Right lobe of liver (tissue), 6 donors: ENCODE measurements around the gene RUVBL2. TPM values are rescaled to one million over a fixed set of nuclear protein-coding genes. Genes with fewer than 3 reads are reported as not detected.
A peak's percentile ranks its signal among the peaks of the same experiment; 100 is the strongest.

Experiments used
- ATAC-seq, 4 donors: fragments of 200-7000 bp; cut with Tn5 transposase; one replicate each; pipeline ENCODE4 v1.9.1; 2020; ENCODE audit warnings: mild to moderate bottlenecking in 4 of 4, moderate library complexity in 4 of 4
- DNase-seq, 3 donors: peaks; one replicate each; pipeline ENCODE4 v3.0.0-alpha.2; 2020
- H3K27ac ChIP-seq, 3 donors: fragments of 200-600 bp; one replicate each; pipeline ENCODE4 v1.8.0; 2022
- H3K27me3 ChIP-seq, 2 donors: fragments of 200-600 bp; one replicate each; pipeline ENCODE4 v1.8.0; 2022
- H3K36me3 ChIP-seq, 4 donors: fragments of 200-600 bp; sonication (generic) in 1 of 4; one replicate each; pipeline versions ENCODE4 v1.5.1 to v1.8.0; 2017 to 2022; ENCODE audit warnings: control low read depth in 1 of 4
- H3K4me1 ChIP-seq, 4 donors: fragments of 200-600 bp; sonication (generic) in 1 of 4; one replicate each; pipeline versions ENCODE4 v1.5.1 to v1.8.0; 2017 to 2022; ENCODE audit warnings: control low read depth in 1 of 4
- H3K4me3 ChIP-seq, 3 donors: fragments of 200-600 bp; one replicate each; pipeline ENCODE4 v1.8.0; 2022
- H3K9me3 ChIP-seq, 4 donors: fragments of 200-600 bp; sonication (generic) in 1 of 4; one replicate each; pipeline versions ENCODE4 v1.5.1 to v1.8.0; 2017 to 2022; ENCODE audit warnings: control low read depth in 1 of 4
- CTCF ChIP-seq, 4 donors: fragments of 200-600 bp in 3 of 4; fragments of 450-650 bp in 1 of 4; IDR thresholded peaks; one replicate each; pipeline versions ENCODE4 v1.5.1 to v1.8.0; 2016 to 2022; ENCODE audit warnings: antibody characterized with exemption in 4 of 4, mild to moderate bottlenecking in 2 of 4
- POLR2A ChIP-seq: fragments of 450-650 bp; IDR thresholded peaks from one replicate; pipeline ENCODE4 v1.6.1; 2017; ENCODE audit warnings: antibody characterized with exemption, mild to moderate bottlenecking
- WGBS: methylation state at CpG from one replicate; pipeline ENCODE4 v1.1.6; 2018; ENCODE audit warnings: low coverage, low lambda C conversion rate; ENCODE audit not compliant: insufficient coverage; ENCODE audit errors: missing lambda C conversion rate; 5-methylcytosine and 5-hydroxymethylcytosine counted together
- intact Hi-C, 2 donors: fragments of 100-400 bp; cut with DNase I; formaldehyde crosslinking; loops; one replicate each; pipeline versions ENCODE4 v1.11.2 to v1.14.1; 2022
- total RNA-seq, 6 experiments: library from RNA; depleted of rRNA in 2 of 6; stranded (reverse); fragments of >200 nt in 2 of 6; fragmentation: NEBNext Ultra II Directional in 3 of 6; extraction: Animal tissue kit (Norgen Biotek cat#: 25700) in 3 of 6; gene quantifications; one replicate each; pipeline versions ENCODE4 v1.1.0 to v1.2.4, GENCODE V29; 2016 to 2023
- donor health status: DM: no; HTN: yes; CAD: no.
- donor health status: DM: no; HTN: no; CAD: no.
- donor health status: DM: no; HTN: no; CAD: no.
- donor health status: DM: no; HTN: yes; CAD: no.
- donor health status: DM: no; HTN: yes; CAD: no.

RUVBL2 gene
- total RNA-seq, 6 experiments from 2014 or later = 22.8 to 66.7 (median 32.3) TPM

DNA sequence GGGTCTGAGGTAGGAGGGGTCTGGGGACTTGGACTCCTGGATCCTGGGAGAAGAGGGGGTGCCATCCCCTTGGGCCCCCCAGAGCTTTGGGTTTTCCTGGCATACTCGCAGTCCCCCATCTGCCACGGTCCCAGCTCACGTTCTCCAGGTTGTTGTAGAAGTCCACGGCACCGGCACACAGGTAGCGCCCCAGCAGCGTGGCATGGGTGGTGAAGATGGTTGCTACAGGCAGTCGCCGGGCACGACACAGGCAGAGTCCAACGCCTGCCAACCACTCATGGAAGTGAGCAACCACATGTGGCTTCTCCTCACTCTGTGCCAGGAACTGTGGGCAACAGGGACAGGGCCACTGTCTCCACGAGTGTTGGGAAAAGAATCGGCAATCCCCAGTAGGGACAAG, 8.0 kb upstream of the RUVBL2 start:
- H3K36me3 ChIP-seq = peaks cover 0 to 52% (median 5%) of the 10 kb centered on the region in 4 donors

DNA sequence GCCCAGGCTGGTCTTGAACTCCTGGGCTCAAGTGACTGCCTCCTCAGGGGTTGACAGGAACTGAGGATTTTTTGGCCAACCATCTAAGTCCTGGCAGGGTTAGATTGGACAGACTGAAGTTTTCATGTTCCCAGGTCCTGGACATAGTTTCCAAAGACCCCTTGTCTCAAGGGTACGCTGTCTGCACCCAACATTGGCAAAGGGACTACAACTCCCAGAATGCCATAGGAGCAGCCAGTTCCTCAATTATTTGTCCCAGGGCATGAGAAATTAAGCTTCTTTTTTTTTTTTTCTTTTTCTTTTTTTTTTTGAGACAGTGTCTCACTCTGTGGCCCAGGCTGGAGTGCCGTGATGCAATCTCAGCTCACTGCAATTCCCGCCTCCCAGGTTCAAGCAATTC, 7.5 kb upstream of the RUVBL2 start:
- H3K4me1 ChIP-seq = peaks cover 0 to 4% (median 0%) of the 10 kb centered on the region in 4 donors
- ATAC-seq (no peak), DNase-seq (no peak)
- H3K9me3 ChIP-seq = no peaks in the 10 kb centered on the region
- H3K27me3 ChIP-seq = no peaks in the 10 kb centered on the region
- intact Hi-C loops = no loop called here
- no peak overlapping the region for H3K27ac ChIP-seq
- peaks cover 0 to 52% (median 5%) of the 10 kb centered on the region in 4 donors for H3K36me3 ChIP-seq
- no peak for TF ChIP-seq CTCF (IDR thresholded peaks at IDR 0.05)
- TF ChIP-seq POLR2A = no peak
- no peak overlapping the region for H3K4me3 ChIP-seq
- WGBS = 100% methylated on average over 2 of the region's 3 CpGs

More for the DNA sequence above, 8.0 kb upstream of the RUVBL2 start:
- TF ChIP-seq CTCF (IDR thresholded peaks at IDR 0.05) = no peak
- no peak for TF ChIP-seq POLR2A
- DNase-seq (no peak), ATAC-seq (peak in 1 of 4 donors; percentile 5)
- Histone ChIP-seq H3K27me3 (no peaks in the 10 kb centered on the region), H3K4me3 (no peak overlapping the region), H3K27ac (no peak overlapping the region), H3K4me1 (peaks cover 0 to 4% (median 0%) of the 10 kb centered on the region in 4 donors), H3K9me3 (no peaks in the 10 kb centered on the region)
- intact Hi-C loops = no loop called here
- no CpG with 5 or more reads among the region's 13 CpGs for WGBS

DNA sequence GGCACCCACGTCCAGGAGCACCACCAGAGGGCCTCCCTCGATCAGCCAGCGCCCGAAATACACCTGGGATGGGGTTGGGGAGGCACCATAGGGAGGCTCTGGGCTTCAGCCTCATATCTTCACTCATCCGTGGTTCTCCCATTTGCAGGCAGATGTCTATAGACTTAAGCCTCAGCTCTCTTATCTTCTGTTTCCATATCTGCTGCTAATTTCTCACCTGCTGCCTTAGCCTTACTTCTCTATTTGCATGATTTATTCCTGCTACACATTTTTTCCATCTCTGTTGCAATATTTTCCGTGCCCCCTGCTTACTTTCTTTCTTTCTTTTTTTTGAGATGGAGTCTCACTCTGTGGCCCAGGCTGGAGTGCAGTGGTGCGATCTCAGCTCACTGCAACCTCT, 6.4 kb upstream of the RUVBL2 start:
- intact Hi-C loops = no loop called here
- 88% methylated on average over 3 of the region's 7 CpGs for WGBS
- no peak for ATAC-seq
- Histone ChIP-seq H3K27me3 (no peaks in the 10 kb centered on the region), H3K27ac (no peak overlapping the region), H3K4me1 (peaks cover 0 to 13% (median 5%) of the 10 kb centered on the region in 4 donors), H3K9me3 (no peaks in the 10 kb centered on the region), H3K4me3 (no peak overlapping the region), H3K36me3 (peaks cover 0 to 41% (median 5%) of the 10 kb centered on the region in 4 donors)
- no peak for TF ChIP-seq POLR2A
- no peak for TF ChIP-seq CTCF (IDR thresholded peaks at IDR 0.05)
- DNase-seq = no peak

DNA sequence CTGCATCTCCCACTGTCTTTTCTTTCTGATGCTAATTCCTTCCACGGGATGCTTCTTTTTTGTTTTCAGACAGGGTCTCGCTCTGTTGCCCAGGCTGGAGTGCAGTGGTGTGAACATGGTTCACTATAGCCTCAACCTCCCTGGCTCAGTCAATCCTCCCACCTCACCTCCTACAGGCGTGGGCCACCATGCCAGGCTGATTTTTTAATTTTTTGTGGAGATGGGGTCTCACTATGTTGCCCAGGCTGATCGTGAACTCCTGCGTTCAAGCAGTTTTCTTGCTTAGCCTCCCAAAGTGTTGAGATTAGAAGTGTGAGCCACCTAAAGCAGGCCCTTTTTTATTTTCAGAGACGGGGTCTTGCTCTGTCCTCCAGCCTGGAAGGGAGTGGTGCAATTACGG, 5.4 kb upstream of the RUVBL2 start:
- Histone ChIP-seq H3K36me3 (peaks cover 0 to 36% (median 5%) of the 10 kb centered on the region in 4 donors), H3K4me3 (no peak overlapping the region), H3K4me1 (peaks cover 0 to 13% (median 5%) of the 10 kb centered on the region in 4 donors), H3K27me3 (no peaks in the 10 kb centered on the region), H3K27ac (no peak overlapping the region), H3K9me3 (no peaks in the 10 kb centered on the region)
- WGBS = 89% methylated on average over 7 of the region's 7 CpGs
- intact Hi-C loops = no loop called here
- ATAC-seq (no peak), DNase-seq (no peak)
- TF ChIP-seq POLR2A (no peak), CTCF (IDR thresholded peaks at IDR 0.05) (no peak)

DNA sequence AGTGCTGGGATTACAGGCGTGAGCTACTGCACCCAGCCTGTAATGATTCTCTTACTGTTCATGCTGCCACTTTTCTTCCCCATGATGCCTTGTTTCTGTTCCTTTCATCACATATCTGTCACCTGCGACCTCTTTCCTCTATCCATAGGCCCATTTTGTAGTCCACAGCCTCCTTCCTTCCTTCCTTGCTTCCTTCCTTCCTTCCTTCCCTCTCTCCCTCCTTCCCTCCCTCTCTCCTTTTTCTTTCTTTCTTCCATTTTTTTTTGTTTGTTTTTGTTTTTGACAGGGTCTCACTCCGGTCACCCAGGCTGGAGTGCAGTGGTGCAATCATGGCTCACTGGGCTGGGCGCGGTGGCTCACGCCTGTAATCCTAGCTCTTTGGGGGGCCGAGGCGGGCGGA, 4.8 kb upstream of the RUVBL2 start:
- DNase-seq (no peak), ATAC-seq (no peak)
- Histone ChIP-seq H3K27me3 (no peaks in the 10 kb centered on the region), H3K36me3 (peaks cover 0 to 36% (median 5%) of the 10 kb centered on the region in 4 donors), H3K4me1 (peaks cover 0 to 11% (median 5%) of the 10 kb centered on the region in 4 donors), H3K9me3 (no peaks in the 10 kb centered on the region), H3K4me3 (no peak overlapping the region), H3K27ac (no peak overlapping the region)
- TF ChIP-seq CTCF (IDR thresholded peaks at IDR 0.05) (no peak), POLR2A (no peak)
- intact Hi-C loops = no loop called here
- WGBS = 92% methylated on average over 9 of the region's 9 CpGs
